ENCODE measurements around the gene DUSP1.

GRCh38 chr5:172749076-172749475 is 21.9 kb downstream of the DUSP1 start:
- TF ChIP-seq POLR2AphosphoS5 (IDR thresholded peaks at IDR 0.05; ENCODE audit: low read depth, low read length) (no peak), POLR2A (IDR thresholded peaks at IDR 0.05; ENCODE audit: low read depth, low read length) (no peak), TAF1 (IDR thresholded peaks at IDR 0.05; ENCODE audit: low read depth, low read length) (no peak), POU2F2 (IDR thresholded peaks at IDR 0.05; ENCODE audit: low read depth, low read length) (no peak)

All from GM12891 (cell line).